NCI-H510A (cell line): ENCODE data around the gene SZT2.
"Not testable (repeated sequence)": the region's sequence is repeated elsewhere in the genome, so short reads cannot be mapped to it uniquely, and the experiment has no call there.

Experiments used
- DNase-seq: peaks from one replicate; lab custom pipeline; 2025; lab: John Stamatoyannopoulos, UW

The SZT2 gene

GRCh38 chr1:43492826-43493225 is 103.1 kb downstream of the SZT2 start:
- DNase-seq = no peak

DNA sequence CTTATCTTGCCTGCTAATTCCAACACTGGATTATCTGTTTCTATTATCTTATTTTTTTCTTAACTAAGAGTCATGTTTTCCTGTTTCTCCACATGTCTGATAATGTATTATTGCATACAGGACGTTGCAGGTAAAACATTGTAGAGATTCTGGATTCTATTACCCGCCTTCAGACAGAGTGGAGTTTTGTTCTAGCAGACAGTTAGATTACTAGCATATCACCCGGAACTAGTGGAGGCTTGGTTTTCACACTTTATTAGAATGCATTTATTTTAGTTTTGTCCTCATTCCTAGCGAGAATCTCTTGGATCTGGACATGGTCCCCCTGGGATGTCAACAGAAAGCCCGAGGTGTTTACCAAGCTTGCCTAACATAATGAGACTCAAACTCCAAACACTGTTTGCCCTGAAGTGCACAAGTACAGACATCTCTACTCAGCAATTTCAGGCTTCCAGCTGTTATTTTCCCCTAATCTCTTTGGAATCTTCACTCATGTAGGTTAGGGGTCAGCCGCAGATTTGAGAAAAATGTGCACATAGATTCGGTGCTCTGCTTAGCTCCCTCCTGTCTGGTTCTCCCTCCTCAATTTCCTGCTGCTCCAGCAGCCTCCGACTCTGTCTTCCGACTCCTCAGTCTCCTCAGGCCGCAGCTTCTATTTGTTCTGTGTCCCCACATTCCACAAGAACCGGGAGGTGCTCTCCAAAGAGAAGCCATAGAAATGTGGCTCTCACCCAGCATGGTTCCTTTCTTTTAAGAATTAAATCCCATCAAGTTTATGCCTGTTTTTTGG is 104.2 kb downstream of the SZT2 start:
- no peak for DNase-seq

DNA sequence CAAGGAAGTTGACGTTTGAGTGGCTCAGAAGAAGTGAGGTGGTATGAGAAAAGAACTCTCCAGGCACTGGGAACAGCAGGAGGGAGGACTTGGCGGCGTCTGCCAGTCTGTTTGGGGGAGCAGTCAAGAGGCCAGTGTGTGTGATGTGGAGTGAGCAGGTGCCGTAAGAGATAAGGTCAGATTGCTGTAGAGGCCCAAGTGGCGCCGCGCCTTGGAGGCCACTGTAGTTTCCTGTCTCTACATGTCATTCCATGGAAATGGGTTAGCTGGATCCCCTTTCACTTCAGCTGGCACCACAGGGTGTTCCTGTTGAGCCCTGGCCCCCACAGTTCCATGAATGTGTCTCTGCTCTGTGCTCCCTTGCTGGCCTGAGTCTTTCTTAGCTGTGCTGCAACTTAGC is 105.5 kb downstream of the SZT2 start:
- no peak for DNase-seq

GRCh38 chr1:43499898-43500297 is 110.2 kb downstream of the SZT2 start:
- no peak for DNase-seq

- DNase-seq = not testable (repeated sequence)
Observed at GRCh38 chr1:43501806-43502205, 112.1 kb downstream of the SZT2 start.

DNA sequence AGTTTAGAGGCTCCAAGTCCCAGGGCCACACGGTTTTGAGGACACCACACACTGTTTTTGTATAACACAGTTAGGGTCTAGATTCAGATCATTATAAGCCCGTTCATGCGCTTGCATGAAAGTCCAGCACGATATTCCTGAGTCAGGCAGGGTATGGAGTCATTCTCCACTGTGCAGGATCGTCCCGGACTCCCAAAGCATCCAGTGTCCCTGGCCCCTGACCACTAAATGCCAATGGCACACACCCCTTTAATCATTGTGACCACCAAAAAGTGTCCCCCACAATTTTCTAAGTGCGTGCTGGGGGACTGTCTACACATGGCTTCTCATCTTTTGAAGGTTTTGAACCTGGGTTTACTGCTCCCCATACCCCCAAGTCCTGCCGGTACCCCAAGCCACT is 113.8 kb downstream of the SZT2 start:
- DNase-seq = no peak
